ENCODE data around the gene ARRB1.

- TF ChIP-seq CTCF (IDR thresholded peaks at IDR 0.05): no peak
- no peak for TF ChIP-seq SIN3A (IDR thresholded peaks at IDR 0.05; ENCODE audit: borderline replicate concordance, insufficient read depth, low read depth, low read length)
- no peak for TF ChIP-seq TCF7L2 (IDR thresholded peaks at IDR 0.05; ENCODE audit: low read depth, low read length)
- no peak for TF ChIP-seq POLR2AphosphoS5 (IDR thresholded peaks at IDR 0.05; ENCODE audit: low read depth, low read length)
- TF ChIP-seq REST (IDR thresholded peaks at IDR 0.05; ENCODE audit: insufficient read depth in 1 of 2, low read depth in 2 of 2, low read length in 1 of 2): no peak
Observed at GRCh38 chr11:75375626-75376025, 24.2 kb upstream of the ARRB1 start.
